ENCODE data around the gene HTR4.

GRCh38 chr5:148445578-148445977 lies 208.7 kb downstream of the HTR4 start:
- TF ChIP-seq EP300 (conservative IDR thresholded peaks at IDR 0.05; ENCODE audit: poor library complexity, severe bottlenecking) (no peak), CTCF (IDR thresholded peaks at IDR 0.05; ENCODE audit: poor library complexity, severe bottlenecking) (no peak), RAD21 (conservative IDR thresholded peaks at IDR 0.05) (no peak), SMC3 (conservative IDR thresholded peaks at IDR 0.05; ENCODE audit: poor library complexity) (no peak), POLR2AphosphoS5 (IDR thresholded peaks at IDR 0.05) (no peak), TAF1 (IDR thresholded peaks at IDR 0.05; ENCODE audit: low read depth) (no peak), MXI1 (conservative IDR thresholded peaks at IDR 0.05; ENCODE audit: poor library complexity, severe bottlenecking) (no peak)

Measured in neural cell (in vitro differentiated cells).